Uterus (tissue), 2 donors: ENCODE results near the gene PNCK.

Experiments
- CTCF ChIP-seq, 4 experiments: fragments of 200-600 bp in 2 of 4; fragments of 450-650 bp in 2 of 4; sonication (generic) in 2 of 4; IDR thresholded peaks; one replicate each; pipeline ENCODE4 v1.5.1; 2016 to 2019; ENCODE audit warnings: antibody characterized with exemption in 4 of 4, mild to moderate bottlenecking in 2 of 4, moderate library complexity in 1 of 4
- POLR2A ChIP-seq, 2 donors: fragments of 450-650 bp; IDR thresholded peaks; one replicate each; pipeline ENCODE4 v1.6.1; 2016; ENCODE audit warnings: antibody characterized with exemption in 2 of 2, mild to moderate bottlenecking in 1 of 2, moderate library complexity in 1 of 2

- no peak for TF ChIP-seq CTCF (IDR thresholded peaks at IDR 0.05)
- TF ChIP-seq POLR2A (IDR thresholded peaks at IDR 0.05) = no peak
Measured at GRCh38 chrX:153627675-153628111, 45.9 kb downstream of the PNCK start.
